ENCODE data around the gene TUB. TPM values are rescaled to one million over a fixed set of nuclear protein-coding genes. Genes with fewer than 3 reads are reported as not detected.

Gene TUB
- total and polyA plus RNA-seq, 4 donors = 73.3 to 107 (median 89.1) TPM

DNA sequence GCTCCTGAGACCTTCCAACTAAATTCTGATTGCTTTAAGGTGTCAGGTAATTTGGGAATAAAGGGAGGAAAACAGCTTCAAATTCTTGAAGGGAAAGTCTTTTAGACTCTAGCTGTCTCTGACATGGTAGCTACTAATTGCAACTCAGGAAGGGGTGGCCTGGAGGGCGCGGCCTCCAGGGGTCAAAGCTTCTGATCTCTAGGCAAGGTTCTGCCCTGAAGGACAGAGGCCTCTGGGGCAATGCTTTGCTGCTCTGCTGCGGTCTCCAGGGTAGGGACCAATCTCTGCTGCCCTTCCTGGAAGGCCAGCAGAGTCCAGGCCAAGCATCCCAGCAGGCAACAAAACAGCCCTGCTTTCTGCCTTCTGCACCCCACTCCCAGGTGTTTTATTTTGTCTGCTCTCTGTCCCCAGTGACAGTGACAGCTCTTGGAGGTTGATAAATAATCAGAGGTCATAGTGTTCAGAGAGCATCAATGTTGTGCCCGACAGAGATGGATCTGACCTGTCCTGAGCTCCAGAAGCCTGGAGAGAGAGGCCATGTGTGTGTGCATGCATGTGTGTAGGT is 1.8 kb upstream of the TUB start:
- no peak for DNase-seq (ENCODE audit: low read depth in 4 of 6, low spot score in 6 of 6)
- H3K27ac ChIP-seq (ENCODE audit: low read depth, low read length) = no peak overlapping the region
- 88% methylated on average over 4 of the region's 4 CpGs for WGBS (ENCODE audit: insufficient coverage)
- peaks cover 43% of the 10 kb centered on the region for H3K4me1 ChIP-seq (ENCODE audit: control insufficient read depth, insufficient read depth, low read length)
- no peaks in the 10 kb centered on the region for H3K36me3 ChIP-seq (ENCODE audit: control insufficient read depth, insufficient read depth, low read length)
- H3K9me3 ChIP-seq (ENCODE audit: control insufficient read depth, insufficient read depth, low read length) = no peaks in the 10 kb centered on the region
- H3K27me3 ChIP-seq (ENCODE audit: control insufficient read depth, insufficient read depth, low read length) = no peaks in the 10 kb centered on the region
- no peak overlapping the region for H3K4me3 ChIP-seq (ENCODE audit: low read depth, low read length)

DNA sequence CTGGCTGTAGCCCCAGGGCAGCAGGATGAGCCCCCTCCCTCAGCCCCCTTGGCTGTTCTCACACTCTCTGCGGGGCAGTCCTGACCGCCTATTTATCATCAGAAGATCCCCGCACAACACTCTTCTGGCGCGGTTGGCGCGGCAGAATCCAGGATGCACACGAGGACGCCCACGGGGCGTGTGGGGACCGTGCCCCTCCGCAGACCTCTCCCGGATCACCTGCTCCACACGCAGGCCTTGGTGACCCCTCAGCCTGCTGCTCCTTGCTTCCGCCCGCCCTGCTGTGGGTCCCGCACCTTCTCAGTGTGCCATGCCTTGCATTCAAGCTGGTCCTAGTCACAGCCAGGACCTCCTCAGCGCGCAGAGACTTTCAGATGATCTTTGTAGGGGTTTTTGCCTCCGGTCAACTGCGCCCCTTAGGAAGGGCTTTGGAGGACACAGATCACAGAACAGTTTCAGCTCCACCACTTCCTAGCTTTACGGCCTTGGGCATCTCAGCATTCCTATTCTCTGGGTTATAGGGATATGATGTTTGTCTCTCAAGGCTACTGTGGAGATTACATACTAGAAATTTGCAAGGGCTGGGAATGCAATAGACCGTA is 841 bp upstream of the TUB start:
- Histone ChIP-seq H3K4me1 (ENCODE audit: control insufficient read depth, insufficient read depth, low read length) (peaks cover 52% of the 10 kb centered on the region), H3K4me3 (ENCODE audit: low read depth, low read length) (peak overlapping the region; percentile 56), H3K27me3 (ENCODE audit: control insufficient read depth, insufficient read depth, low read length) (no peaks in the 10 kb centered on the region), H3K9me3 (ENCODE audit: control insufficient read depth, insufficient read depth, low read length) (no peaks in the 10 kb centered on the region), H3K27ac (ENCODE audit: low read depth, low read length) (peak overlapping the region; percentile 42), H3K36me3 (ENCODE audit: control insufficient read depth, insufficient read depth, low read length) (no peaks in the 10 kb centered on the region)
- 67% methylated on average over 20 of the region's 24 CpGs for WGBS (ENCODE audit: insufficient coverage)
- DNase-seq (ENCODE audit: low read depth in 4 of 6, low spot score in 6 of 6) = no peak

DNA sequence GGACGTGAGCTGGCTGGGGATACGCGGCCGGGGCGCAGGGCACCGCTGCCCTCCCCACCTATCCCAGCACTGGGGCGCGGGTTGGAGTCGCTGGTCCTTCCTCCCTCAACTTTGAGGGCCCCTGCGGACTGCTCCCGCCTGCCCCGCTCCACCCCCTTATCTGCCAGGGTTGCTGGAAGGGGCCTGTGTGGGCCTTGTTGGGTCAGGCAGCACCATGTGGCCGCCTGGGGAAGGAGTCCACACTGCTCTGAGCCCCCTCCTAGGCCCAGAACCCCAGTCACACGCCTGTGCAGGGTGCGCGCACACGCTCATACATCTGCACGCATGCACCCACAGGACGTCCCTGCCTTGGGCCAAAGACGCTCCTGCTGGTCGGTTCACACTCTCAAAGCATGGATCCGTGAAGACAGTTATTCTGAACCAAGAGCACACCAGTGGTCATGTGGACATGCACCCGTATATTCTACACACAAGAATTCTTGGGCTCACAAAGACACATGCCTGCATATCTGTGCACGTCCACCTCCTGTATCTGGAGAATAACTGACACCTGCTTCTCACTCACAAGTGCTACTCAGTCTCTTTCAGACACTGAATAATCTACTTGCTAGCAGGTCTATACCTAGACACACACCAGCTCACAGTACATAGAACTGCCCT is 710 bp downstream of the TUB start:
- WGBS (ENCODE audit: insufficient coverage) = 8% methylated on average over 24 of the region's 24 CpGs
- H3K27ac ChIP-seq (ENCODE audit: low read depth, low read length) = peak overlapping the region; percentile 67
- no peaks in the 10 kb centered on the region for H3K36me3 ChIP-seq (ENCODE audit: control insufficient read depth, insufficient read depth, low read length)
- H3K4me3 ChIP-seq (ENCODE audit: low read depth, low read length) = peak overlapping the region; percentile 53
- DNase-seq (ENCODE audit: low read depth in 4 of 6, low spot score in 6 of 6) = peak in 2 of 6 donors; percentile 61 to 71
- no peaks in the 10 kb centered on the region for H3K9me3 ChIP-seq (ENCODE audit: control insufficient read depth, insufficient read depth, low read length)
- no peaks in the 10 kb centered on the region for H3K27me3 ChIP-seq (ENCODE audit: control insufficient read depth, insufficient read depth, low read length)
- H3K4me1 ChIP-seq (ENCODE audit: control insufficient read depth, insufficient read depth, low read length) = peaks cover 68% of the 10 kb centered on the region

DNA sequence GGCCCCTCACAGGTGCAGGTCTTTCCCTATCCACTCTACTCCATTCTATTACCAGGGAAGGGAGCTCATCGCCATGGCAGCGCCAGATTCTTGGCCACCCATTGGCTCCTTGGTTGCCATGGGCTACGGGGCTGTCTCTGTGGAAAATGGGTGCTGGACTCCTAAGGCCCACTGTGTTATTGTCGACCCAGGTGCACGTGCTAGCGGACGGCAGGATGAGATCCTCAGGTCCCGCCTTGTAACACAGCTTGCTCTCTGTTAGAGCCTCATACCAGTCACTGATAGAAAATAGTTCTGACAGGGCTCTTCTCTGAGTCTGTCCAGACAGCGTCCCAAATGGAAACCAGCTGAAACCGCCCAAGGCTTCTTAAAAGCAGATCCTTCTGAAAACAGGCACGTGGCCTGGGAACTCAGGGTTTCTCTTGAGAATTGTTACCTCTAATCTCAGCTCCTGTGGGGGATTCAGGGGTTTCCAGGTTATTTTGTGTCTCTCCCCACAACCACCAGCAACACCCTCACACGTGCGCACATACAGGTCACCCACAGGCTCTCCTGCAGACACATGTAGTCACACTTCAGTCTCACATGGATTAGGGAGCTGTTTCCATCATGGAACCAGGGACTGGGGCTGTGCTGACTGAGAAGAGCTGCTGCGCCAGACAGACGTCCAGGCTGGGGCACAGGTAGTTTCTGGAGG is 1.5 kb downstream of the TUB start:
- WGBS (ENCODE audit: insufficient coverage) = 42% methylated on average over 11 of the region's 15 CpGs

DNA sequence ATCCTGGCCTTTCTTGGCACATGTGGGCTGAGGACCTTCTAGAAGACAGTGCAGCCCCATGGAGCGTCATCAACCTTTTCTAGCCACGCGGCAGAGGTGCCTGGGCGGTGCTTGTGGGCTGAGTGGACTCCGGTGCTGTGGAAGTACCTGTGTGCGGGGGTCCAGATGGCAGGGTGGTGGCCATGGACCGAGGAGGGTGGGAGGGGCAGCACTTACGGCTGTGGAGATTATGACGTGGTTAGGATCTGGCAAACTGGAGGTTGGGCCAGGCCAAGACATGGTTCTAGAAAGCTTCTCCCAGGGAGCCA is 2.0 kb downstream of the TUB start:
- H3K27ac ChIP-seq (ENCODE audit: low read depth, low read length) = peak overlapping the region; percentile 42
- WGBS (ENCODE audit: insufficient coverage) = 72% methylated on average over 9 of the region's 9 CpGs
- H3K9me3 ChIP-seq (ENCODE audit: control insufficient read depth, insufficient read depth, low read length) = no peaks in the 10 kb centered on the region
- no peaks in the 10 kb centered on the region for H3K27me3 ChIP-seq (ENCODE audit: control insufficient read depth, insufficient read depth, low read length)
- no peak overlapping the region for H3K4me3 ChIP-seq (ENCODE audit: low read depth, low read length)
- no peak for DNase-seq (ENCODE audit: low read depth in 4 of 6, low spot score in 6 of 6)
- peaks cover 81% of the 10 kb centered on the region for H3K4me1 ChIP-seq (ENCODE audit: control insufficient read depth, insufficient read depth, low read length)
- no peaks in the 10 kb centered on the region for H3K36me3 ChIP-seq (ENCODE audit: control insufficient read depth, insufficient read depth, low read length)

More for the DNA sequence above, 1.5 kb downstream of the TUB start:
- Histone ChIP-seq H3K27ac (ENCODE audit: low read depth, low read length) (no peak overlapping the region), H3K4me3 (ENCODE audit: low read depth, low read length) (peak overlapping the region; percentile 53), H3K36me3 (ENCODE audit: control insufficient read depth, insufficient read depth, low read length) (no peaks in the 10 kb centered on the region), H3K27me3 (ENCODE audit: control insufficient read depth, insufficient read depth, low read length) (no peaks in the 10 kb centered on the region), H3K4me1 (ENCODE audit: control insufficient read depth, insufficient read depth, low read length) (peaks cover 76% of the 10 kb centered on the region), H3K9me3 (ENCODE audit: control insufficient read depth, insufficient read depth, low read length) (no peaks in the 10 kb centered on the region)
- peak in 2 of 6 donors; percentile 83 to 88 for DNase-seq (ENCODE audit: low read depth in 4 of 6, low spot score in 6 of 6)

DNA sequence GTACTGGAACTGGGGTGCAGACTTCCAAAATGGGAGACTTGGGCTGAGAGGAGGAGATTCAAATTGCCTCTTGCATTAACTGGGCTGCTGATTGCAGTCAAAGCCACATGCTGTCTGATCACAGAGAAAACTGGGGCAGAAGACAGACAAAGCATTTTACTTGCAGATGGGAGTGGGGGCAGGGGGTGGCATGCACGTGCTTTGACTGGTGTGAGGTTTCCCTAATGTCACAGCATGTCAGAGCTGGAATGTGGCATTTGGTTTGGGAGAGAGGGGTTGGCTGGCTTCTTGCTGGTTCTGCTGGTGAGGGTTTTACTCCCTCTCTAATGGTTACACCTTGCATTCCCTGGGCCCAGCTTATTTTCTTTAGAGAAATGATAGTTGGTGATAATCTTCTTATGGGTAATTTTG is 2.9 kb downstream of the TUB start:
- no peaks in the 10 kb centered on the region for H3K9me3 ChIP-seq (ENCODE audit: control insufficient read depth, insufficient read depth, low read length)
- H3K4me3 ChIP-seq (ENCODE audit: low read depth, low read length) = no peak overlapping the region
- H3K27ac ChIP-seq (ENCODE audit: low read depth, low read length) = peak overlapping the region; percentile 42
- H3K4me1 ChIP-seq (ENCODE audit: control insufficient read depth, insufficient read depth, low read length) = peaks cover 89% of the 10 kb centered on the region
- WGBS (ENCODE audit: insufficient coverage) = 0% methylated on average over 1 of the region's 1 CpG
- peak in 2 of 6 donors; percentile 72 to 77 for DNase-seq (ENCODE audit: low read depth in 4 of 6, low spot score in 6 of 6)
- no peaks in the 10 kb centered on the region for H3K27me3 ChIP-seq (ENCODE audit: control insufficient read depth, insufficient read depth, low read length)
- H3K36me3 ChIP-seq (ENCODE audit: control insufficient read depth, insufficient read depth, low read length) = no peaks in the 10 kb centered on the region

DNA sequence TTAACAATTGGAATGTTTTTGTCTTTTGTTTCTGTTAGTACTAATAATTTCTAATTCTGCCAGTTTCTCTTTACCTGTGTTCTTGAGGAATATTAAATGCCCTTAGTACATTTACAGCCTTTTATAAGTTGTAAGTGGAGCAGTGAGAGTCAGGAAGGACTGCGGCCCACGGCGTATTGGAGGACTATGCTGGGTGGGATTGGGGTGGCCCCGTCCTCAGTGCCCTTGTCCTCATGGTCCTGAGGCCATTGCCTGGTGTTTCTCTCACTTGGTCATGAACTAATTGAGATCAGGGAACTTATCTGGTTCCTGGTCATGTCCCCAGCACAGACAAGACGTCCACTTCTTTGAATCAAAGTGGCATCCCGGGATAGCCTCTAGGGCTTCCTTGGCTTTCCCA is 3.3 kb downstream of the TUB start:
- H3K9me3 ChIP-seq (ENCODE audit: control insufficient read depth, insufficient read depth, low read length) = no peaks in the 10 kb centered on the region
- WGBS (ENCODE audit: insufficient coverage) = 91% methylated on average over 6 of the region's 6 CpGs
- no peak overlapping the region for H3K27ac ChIP-seq (ENCODE audit: low read depth, low read length)
- no peaks in the 10 kb centered on the region for H3K36me3 ChIP-seq (ENCODE audit: control insufficient read depth, insufficient read depth, low read length)
- H3K4me1 ChIP-seq (ENCODE audit: control insufficient read depth, insufficient read depth, low read length) = peaks cover 91% of the 10 kb centered on the region
- no peak overlapping the region for H3K4me3 ChIP-seq (ENCODE audit: low read depth, low read length)
- no peaks in the 10 kb centered on the region for H3K27me3 ChIP-seq (ENCODE audit: control insufficient read depth, insufficient read depth, low read length)
- DNase-seq (ENCODE audit: low read depth in 4 of 6, low spot score in 6 of 6) = no peak

DNA sequence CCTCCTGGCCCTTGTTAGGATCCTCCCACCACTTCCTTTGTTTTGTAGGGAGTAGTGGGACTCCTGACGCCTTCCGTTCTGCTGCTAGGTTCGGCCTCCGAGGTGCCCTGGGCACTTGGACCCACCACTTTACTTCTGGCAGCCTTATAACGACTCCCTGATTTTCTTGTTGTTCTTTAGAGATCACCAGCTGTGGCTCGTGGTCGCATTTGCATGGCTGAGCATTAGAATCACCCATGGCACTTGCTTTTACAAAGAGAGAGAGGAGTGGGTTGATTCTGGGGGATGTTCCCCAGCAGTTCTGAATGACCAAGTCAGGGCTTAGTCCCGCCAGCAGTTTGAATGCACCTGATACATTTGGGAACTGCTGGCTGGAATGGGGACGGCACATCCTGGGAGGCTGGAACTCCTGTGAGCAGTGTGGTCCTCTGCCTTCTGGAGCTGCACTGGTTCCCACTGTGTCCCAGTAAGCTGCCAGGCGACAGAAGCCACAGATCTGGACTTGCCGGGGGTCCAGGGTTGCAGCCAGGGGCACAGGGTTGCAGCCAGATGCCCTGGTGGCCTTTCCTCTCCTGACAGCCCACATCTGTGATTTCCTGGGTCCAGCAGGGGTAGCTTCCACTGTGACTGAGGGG is 4.1 kb downstream of the TUB start:
- no peak overlapping the region for H3K4me3 ChIP-seq (ENCODE audit: low read depth, low read length)
- H3K4me1 ChIP-seq (ENCODE audit: control insufficient read depth, insufficient read depth, low read length) = peaks cover 92% of the 10 kb centered on the region
- H3K27ac ChIP-seq (ENCODE audit: low read depth, low read length) = no peak overlapping the region
- no peaks in the 10 kb centered on the region for H3K27me3 ChIP-seq (ENCODE audit: control insufficient read depth, insufficient read depth, low read length)
- WGBS (ENCODE audit: insufficient coverage) = 69% methylated on average over 8 of the region's 11 CpGs
- H3K36me3 ChIP-seq (ENCODE audit: control insufficient read depth, insufficient read depth, low read length) = peaks cover 7% of the 10 kb centered on the region
- no peak for DNase-seq (ENCODE audit: low read depth in 4 of 6, low spot score in 6 of 6)
- no peaks in the 10 kb centered on the region for H3K9me3 ChIP-seq (ENCODE audit: control insufficient read depth, insufficient read depth, low read length)

DNA sequence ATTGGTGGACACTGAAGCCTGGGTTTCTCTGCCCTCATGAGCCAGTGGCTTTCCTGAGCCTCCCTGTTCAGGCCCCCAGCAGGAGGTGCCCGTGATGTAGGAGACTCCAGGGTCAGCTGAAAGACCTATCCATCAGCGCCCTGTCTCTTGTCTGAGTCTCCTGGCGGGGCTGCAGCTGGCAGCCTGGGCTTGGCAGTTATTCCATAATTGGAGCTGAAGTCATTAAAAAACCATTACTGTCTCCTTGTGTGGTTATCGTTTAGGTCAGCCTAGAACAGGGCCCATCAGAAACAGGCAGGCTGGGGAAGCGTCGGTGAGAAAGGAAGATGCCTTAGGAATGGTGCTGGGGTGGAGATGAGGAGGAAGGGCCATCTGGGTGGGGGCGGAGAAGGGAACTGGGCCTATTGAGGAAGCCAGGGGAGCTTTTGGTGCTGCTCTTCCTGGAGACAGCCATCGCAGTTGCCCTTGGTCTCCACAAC is 5.0 kb downstream of the TUB start:
- Histone ChIP-seq H3K4me1 (ENCODE audit: control insufficient read depth, insufficient read depth, low read length) (peaks cover 85% of the 10 kb centered on the region), H3K4me3 (ENCODE audit: low read depth, low read length) (no peak overlapping the region), H3K27ac (ENCODE audit: low read depth, low read length) (no peak overlapping the region)

More for the DNA sequence above, 5.0 kb downstream of the TUB start:
- peak in 2 of 6 donors; percentile 64 to 79 for DNase-seq (ENCODE audit: low read depth in 4 of 6, low spot score in 6 of 6)
- Histone ChIP-seq H3K9me3 (ENCODE audit: control insufficient read depth, insufficient read depth, low read length) (no peaks in the 10 kb centered on the region), H3K36me3 (ENCODE audit: control insufficient read depth, insufficient read depth, low read length) (peaks cover 10% of the 10 kb centered on the region), H3K27me3 (ENCODE audit: control insufficient read depth, insufficient read depth, low read length) (no peaks in the 10 kb centered on the region)
- 27% methylated on average over 8 of the region's 8 CpGs for WGBS (ENCODE audit: insufficient coverage)
